ENCODE data around the gene KRT76.

The KRT76 gene

DNA sequence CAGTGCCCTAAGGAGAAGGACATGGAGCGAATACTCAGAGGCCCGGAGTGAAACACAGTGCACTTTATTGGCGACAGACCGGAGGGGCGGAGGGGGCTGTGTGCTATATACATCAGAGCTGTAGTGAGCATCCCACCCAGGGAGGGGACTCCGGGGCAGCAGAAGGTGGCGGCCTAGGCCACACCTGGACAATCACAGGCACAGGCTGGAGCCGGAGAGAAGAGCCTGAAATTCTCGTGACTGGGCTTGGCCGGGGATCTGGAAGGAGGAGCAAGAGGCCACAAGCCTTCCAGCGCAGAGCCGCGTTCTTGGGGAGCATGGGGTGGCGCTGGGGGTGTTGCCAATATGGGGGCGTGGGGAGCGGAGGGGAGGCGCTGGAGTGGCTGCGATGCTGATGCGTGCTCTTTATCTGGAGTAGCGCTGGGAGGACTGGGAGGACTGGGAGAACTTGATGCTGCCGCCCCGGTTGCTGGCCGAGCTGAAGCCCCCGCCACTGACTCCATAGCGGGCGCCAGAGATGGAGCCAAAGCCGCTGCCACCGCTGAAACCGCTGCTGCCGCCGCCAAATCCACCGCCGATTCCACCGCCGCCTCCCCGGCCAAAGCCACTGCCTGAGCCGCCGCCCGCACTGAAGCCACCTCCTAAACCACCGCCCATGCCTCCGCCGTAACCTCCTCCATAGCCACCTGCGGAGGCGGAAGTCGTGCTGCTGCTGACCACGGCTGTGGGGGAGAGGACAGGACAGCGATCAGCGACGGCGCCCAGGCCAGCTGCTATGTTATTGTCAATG is 12.7 kb upstream of the KRT76 start:
- Histone ChIP-seq H3K27me3 (peaks cover 61% of the 10 kb centered on the region), H3K4me3 (ENCODE audit: low read depth in 1 of 2, low read length in 1 of 2) (no peak overlapping the region)

GRCh38 chr12:52788876-52789636 is 11.9 kb upstream of the KRT76 start:
- TF ChIP-seq CTCF (IDR thresholded peaks at IDR 0.05) = no peak
- Histone ChIP-seq H3K27ac (no peak overlapping the region), H3K4me1 (ENCODE audit: control insufficient read depth in 1 of 2, insufficient read depth in 1 of 2, low read depth in 1 of 2, low read length in 1 of 2) (no peaks in the 10 kb centered on the region), H3K9me3 (no peaks in the 10 kb centered on the region), H3K36me3 (no peaks in the 10 kb centered on the region), H3K27me3 (peaks cover 66% of the 10 kb centered on the region), H3K4me3 (ENCODE audit: low read depth in 1 of 2, low read length in 1 of 2) (no peak overlapping the region)

More for the DNA sequence above, 12.7 kb upstream of the KRT76 start:
- no peaks in the 10 kb centered on the region for H3K36me3 ChIP-seq
- H3K4me1 ChIP-seq (ENCODE audit: control insufficient read depth in 1 of 2, insufficient read depth in 1 of 2, low read depth in 1 of 2, low read length in 1 of 2) = no peaks in the 10 kb centered on the region
- H3K9me3 ChIP-seq = no peaks in the 10 kb centered on the region
- no peak for TF ChIP-seq CTCF (IDR thresholded peaks at IDR 0.05)
- no peak overlapping the region for H3K27ac ChIP-seq

DNA sequence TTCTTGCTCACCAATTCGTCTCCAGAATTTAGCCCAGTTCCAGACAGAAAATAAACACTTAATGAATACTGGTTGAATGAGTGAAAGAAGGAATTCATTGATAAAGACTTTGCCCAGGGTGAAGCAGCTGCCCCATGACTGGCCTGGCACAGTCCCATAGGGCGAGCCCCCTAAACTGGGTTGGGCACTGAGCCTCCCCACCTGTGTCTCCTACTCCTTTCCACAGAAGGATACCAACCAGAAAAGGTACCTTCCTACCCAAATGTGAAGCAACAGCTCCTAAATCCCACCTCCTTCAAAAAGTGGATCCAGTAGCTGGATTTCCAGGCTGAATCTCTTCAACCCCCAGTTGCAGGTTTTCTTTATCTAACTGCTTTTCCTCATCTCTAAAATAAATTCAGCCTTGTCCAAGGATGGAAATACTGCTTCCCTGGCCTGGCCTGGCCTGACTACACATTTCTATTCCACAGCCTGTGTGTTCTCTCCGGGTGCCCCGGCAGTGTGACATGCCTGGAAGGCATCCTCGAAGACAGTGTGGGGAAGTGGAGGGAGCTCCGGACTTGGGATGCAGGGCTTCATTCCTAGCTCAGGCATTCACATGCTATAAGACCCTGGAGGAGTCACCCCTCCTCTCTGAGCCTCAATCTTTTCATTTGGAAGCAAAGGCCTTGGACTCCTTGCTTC is 11.2 kb upstream of the KRT76 start:
- TF ChIP-seq CTCF (IDR thresholded peaks at IDR 0.05) = no peak
- H3K36me3 ChIP-seq = no peaks in the 10 kb centered on the region
- H3K27ac ChIP-seq = no peak overlapping the region
- no peaks in the 10 kb centered on the region for H3K9me3 ChIP-seq
- H3K4me1 ChIP-seq (ENCODE audit: control insufficient read depth in 1 of 2, insufficient read depth in 1 of 2, low read depth in 1 of 2, low read length in 1 of 2) = no peaks in the 10 kb centered on the region
- H3K4me3 ChIP-seq (ENCODE audit: low read depth in 1 of 2, low read length in 1 of 2) = no peak overlapping the region
- H3K27me3 ChIP-seq = peaks cover 68% of the 10 kb centered on the region

GRCh38 chr12:52787324-52788191 is 10.4 kb upstream of the KRT76 start:
- H3K27me3 ChIP-seq = peaks cover 68% of the 10 kb centered on the region
- H3K4me3 ChIP-seq (ENCODE audit: low read depth in 1 of 2, low read length in 1 of 2) = no peak overlapping the region
- no peaks in the 10 kb centered on the region for H3K36me3 ChIP-seq
- TF ChIP-seq CTCF (IDR thresholded peaks at IDR 0.05) = no peak
- no peaks in the 10 kb centered on the region for H3K9me3 ChIP-seq
- no peaks in the 10 kb centered on the region for H3K4me1 ChIP-seq (ENCODE audit: control insufficient read depth in 1 of 2, insufficient read depth in 1 of 2, low read depth in 1 of 2, low read length in 1 of 2)
- H3K27ac ChIP-seq = no peak overlapping the region

GRCh38 chr12:52784909-52785308 is 7.8 kb upstream of the KRT76 start:
- Histone ChIP-seq H3K4me1 (ENCODE audit: control insufficient read depth in 1 of 2, insufficient read depth in 1 of 2, low read depth in 1 of 2, low read length in 1 of 2) (no peaks in the 10 kb centered on the region), H3K27me3 (peaks cover 69% of the 10 kb centered on the region), H3K27ac (no peak overlapping the region), H3K36me3 (no peaks in the 10 kb centered on the region), H3K4me3 (ENCODE audit: low read depth in 1 of 2, low read length in 1 of 2) (no peak overlapping the region), H3K9me3 (no peaks in the 10 kb centered on the region)
- TF ChIP-seq CTCF (IDR thresholded peaks at IDR 0.05) = no peak
